GM23248 (cell line): ENCODE results near the gene CCR3. TPM values are rescaled to one million over a fixed set of nuclear protein-coding genes. Genes with fewer than 3 reads are reported as not detected.

Experiments used
- DNase-seq: peaks from one replicate; pipeline ENCODE4 v3.0.0-alpha.2; 2015
- H2AFZ ChIP-seq: fragments of 200-600 bp; sonication (generic); 2 replicates; pipeline ENCODE4 v1.6.1; 2016; ENCODE audit warnings: antibody characterized with exemption
- H3F3A ChIP-seq: fragments of 200-600 bp; sonication (generic); 2 replicates; pipeline ENCODE4 v1.6.1; 2016; ENCODE audit warnings: mild to moderate bottlenecking, antibody characterized with exemption, mixed run types; ENCODE audit not compliant: insufficient read depth
- H3K27ac ChIP-seq: fragments of 200-600 bp; sonication (generic); 2 replicates; pipeline ENCODE4 v1.5.1; 2016; ENCODE audit warnings: mild to moderate bottlenecking
- H3K27me3 ChIP-seq: fragments of 200-600 bp; sonication (generic); replicated peaks from 2 replicates; pipeline ENCODE4 v1.6.1; 2016; ENCODE audit warnings: mild to moderate bottlenecking; ENCODE audit not compliant: insufficient read depth
- H3K36me3 ChIP-seq: fragments of 200-600 bp; sonication (generic); 2 replicates; pipeline ENCODE4 v1.6.1; 2016; ENCODE audit warnings: low read depth, mild to moderate bottlenecking
- H3K4me1 ChIP-seq: fragments of 200-600 bp; sonication (generic); 2 replicates; pipeline ENCODE4 v1.6.1; 2016; ENCODE audit warnings: mild to moderate bottlenecking; ENCODE audit not compliant: insufficient read depth
- H3K4me2 ChIP-seq: fragments of 200-600 bp; sonication (generic); one replicate; pipeline ENCODE4 v1.6.1; 2016; ENCODE audit warnings: mild to moderate bottlenecking; ENCODE audit not compliant: unreplicated experiment
- H3K4me3 ChIP-seq: fragments of 200-600 bp; sonication (generic); 2 replicates; pipeline ENCODE4 v1.5.1; 2016; ENCODE audit warnings: mild to moderate bottlenecking
- H3K79me2 ChIP-seq: fragments of 200-600 bp; sonication (generic); 2 replicates; pipeline ENCODE4 v1.6.1; 2016; ENCODE audit warnings: mild to moderate bottlenecking; ENCODE audit not compliant: insufficient read depth
- H3K9ac ChIP-seq: fragments of 200-600 bp; sonication (generic); 2 replicates; pipeline ENCODE4 v1.6.1; 2016; ENCODE audit warnings: mild to moderate bottlenecking
- H3K9me2 ChIP-seq: fragments of 200-600 bp; sonication (generic); 2 replicates; pipeline ENCODE4 v1.6.1; 2016; ENCODE audit warnings: mixed run types, mild to moderate bottlenecking, moderate library complexity; ENCODE audit not compliant: insufficient read depth
- H3K9me3 ChIP-seq: fragments of 200-600 bp; sonication (generic); one replicate; pipeline ENCODE4 v1.6.1; 2017; ENCODE audit warnings: low read depth
- H4K20me1 ChIP-seq: fragments of 200-600 bp; sonication (generic); 2 replicates; pipeline ENCODE4 v1.6.0; 2016; ENCODE audit not compliant: insufficient read depth
- EZH2 ChIP-seq: fragments of 200-600 bp; sonication (generic); IDR thresholded peaks from 2 replicates; pipeline ENCODE4 v1.6.1; 2018; ENCODE audit warnings: antibody characterized with exemption, mild to moderate bottlenecking; ENCODE audit not compliant: insufficient read depth, poor library complexity, severe bottlenecking
- EZH2phosphoT487 ChIP-seq: fragments of 200-600 bp; sonication (generic); IDR thresholded peaks from 2 replicates; pipeline ENCODE4 v1.6.1; 2018; ENCODE audit warnings: antibody characterized with exemption, moderate library complexity, mild to moderate bottlenecking, low read depth; ENCODE audit not compliant: insufficient read depth
- WGBS, 2 experiments: methylation state at CpG; one replicate each; pipeline ENCODE4 v1.1.6; 2015 to 2017; ENCODE audit warnings: low lambda C conversion rate in 2 of 2, low coverage in 1 of 2; ENCODE audit errors: missing lambda C conversion rate in 2 of 2; 5-methylcytosine and 5-hydroxymethylcytosine counted together
- in situ Hi-C: fragments of 300-500 bp; cut with MboI; formaldehyde crosslinking; loops from 2 replicates; pipeline ENCODE4 v1.15.0; 2020
- polyA plus RNA-seq: library from polyadenylated mRNA; unstranded; fragments of >200 nt; fragmentation: Nextera tagmentation; extraction: Ambion mirVana; gene quantifications from 2 replicates; pipeline ENCODE4 v1.2.1, GENCODE V29; 2016
- total RNA-seq: library from RNA; depleted of rRNA; stranded (reverse); fragments of >200 nt; shearing (Covaris generic); gene quantifications from 2 replicates; pipeline ENCODE4 v1.2.3, GENCODE V29; 2014

Gene CCR3
- total and polyA plus RNA-seq, 2 experiments from 2014 or later, result not detected

GRCh38 chr3:46221938-46222337, 20.3 kb upstream of the CCR3 start:
- in situ Hi-C loops, result no loop called here
- Histone ChIP-seq H2AFZ (no peak overlapping the region), H3K36me3 (no peaks in the 10 kb centered on the region), H4K20me1 (no peaks in the 10 kb centered on the region), H3K4me3 (no peak overlapping the region), H3K9me2 (no peaks in the 10 kb centered on the region), H3K9ac (no peak overlapping the region), H3K79me2 (no peaks in the 10 kb centered on the region), H3F3A (no peaks in the 10 kb centered on the region), H3K27me3 (peaks cover 36% of the 10 kb centered on the region), H3K4me1 (no peaks in the 10 kb centered on the region), H3K9me3 (no peaks in the 10 kb centered on the region), H3K27ac (no peak overlapping the region), H3K4me2 (no peak overlapping the region)
- DNase-seq, result no peak
- WGBS, 2 experiments, result 60 to 71% methylated on average over 1 of the region's 1 CpG
- no peak for TF ChIP-seq EZH2
- TF ChIP-seq EZH2phosphoT487, result no peak

DNA sequence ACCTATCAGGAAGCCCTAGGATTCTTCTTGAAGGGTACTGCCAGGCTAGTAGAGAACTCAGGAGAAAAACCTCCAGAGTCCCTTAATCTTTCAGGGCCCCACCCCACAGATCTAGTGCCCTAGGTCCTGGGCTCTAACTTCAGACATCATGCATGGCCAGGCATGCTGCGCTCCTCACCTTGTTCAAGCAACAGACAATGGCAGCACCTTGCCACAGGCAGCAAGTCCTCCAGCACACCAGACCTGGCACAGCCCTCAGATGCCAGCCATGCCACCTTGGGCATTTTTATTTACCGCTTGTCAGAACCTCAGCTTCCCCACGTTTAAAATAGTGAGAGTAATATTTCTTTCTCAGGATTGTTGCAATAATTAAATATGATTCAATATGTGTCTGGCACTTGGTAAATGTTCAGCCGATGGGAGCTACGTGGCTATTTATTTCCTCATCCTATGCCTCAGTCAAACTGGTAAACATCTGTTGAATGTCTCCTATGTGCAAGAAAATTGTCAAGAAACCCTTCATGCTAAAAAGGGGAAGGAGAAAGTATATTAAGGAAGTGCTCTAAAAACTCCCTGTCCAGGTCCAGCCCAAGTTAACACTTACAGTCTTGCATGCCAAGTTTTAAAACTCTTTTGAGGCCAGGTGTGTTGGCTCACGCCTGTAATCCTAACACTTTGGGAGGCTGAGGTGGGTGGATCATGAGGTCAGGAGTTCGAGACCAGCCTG, 19.7 kb upstream of the CCR3 start:
- no peak overlapping the region for H3K27ac ChIP-seq
- H4K20me1 ChIP-seq, result no peaks in the 10 kb centered on the region
- H3F3A ChIP-seq, result no peaks in the 10 kb centered on the region
- DNase-seq, result no peak
- peaks cover 39% of the 10 kb centered on the region for H3K27me3 ChIP-seq
- no peak overlapping the region for H3K9ac ChIP-seq
- TF ChIP-seq EZH2, result no peak
- TF ChIP-seq EZH2phosphoT487, result no peak
- no peaks in the 10 kb centered on the region for H3K79me2 ChIP-seq
- no peaks in the 10 kb centered on the region for H3K9me3 ChIP-seq
- in situ Hi-C loops, result no loop called here
- H3K4me3 ChIP-seq, result no peak overlapping the region
- no peak overlapping the region for H2AFZ ChIP-seq
- no peaks in the 10 kb centered on the region for H3K9me2 ChIP-seq
- no peaks in the 10 kb centered on the region for H3K36me3 ChIP-seq
- H3K4me1 ChIP-seq, result no peaks in the 10 kb centered on the region
- no peak overlapping the region for H3K4me2 ChIP-seq
- 46 to 48% methylated on average over 7 of the region's 7 CpGs for WGBS, 2 experiments

DNA sequence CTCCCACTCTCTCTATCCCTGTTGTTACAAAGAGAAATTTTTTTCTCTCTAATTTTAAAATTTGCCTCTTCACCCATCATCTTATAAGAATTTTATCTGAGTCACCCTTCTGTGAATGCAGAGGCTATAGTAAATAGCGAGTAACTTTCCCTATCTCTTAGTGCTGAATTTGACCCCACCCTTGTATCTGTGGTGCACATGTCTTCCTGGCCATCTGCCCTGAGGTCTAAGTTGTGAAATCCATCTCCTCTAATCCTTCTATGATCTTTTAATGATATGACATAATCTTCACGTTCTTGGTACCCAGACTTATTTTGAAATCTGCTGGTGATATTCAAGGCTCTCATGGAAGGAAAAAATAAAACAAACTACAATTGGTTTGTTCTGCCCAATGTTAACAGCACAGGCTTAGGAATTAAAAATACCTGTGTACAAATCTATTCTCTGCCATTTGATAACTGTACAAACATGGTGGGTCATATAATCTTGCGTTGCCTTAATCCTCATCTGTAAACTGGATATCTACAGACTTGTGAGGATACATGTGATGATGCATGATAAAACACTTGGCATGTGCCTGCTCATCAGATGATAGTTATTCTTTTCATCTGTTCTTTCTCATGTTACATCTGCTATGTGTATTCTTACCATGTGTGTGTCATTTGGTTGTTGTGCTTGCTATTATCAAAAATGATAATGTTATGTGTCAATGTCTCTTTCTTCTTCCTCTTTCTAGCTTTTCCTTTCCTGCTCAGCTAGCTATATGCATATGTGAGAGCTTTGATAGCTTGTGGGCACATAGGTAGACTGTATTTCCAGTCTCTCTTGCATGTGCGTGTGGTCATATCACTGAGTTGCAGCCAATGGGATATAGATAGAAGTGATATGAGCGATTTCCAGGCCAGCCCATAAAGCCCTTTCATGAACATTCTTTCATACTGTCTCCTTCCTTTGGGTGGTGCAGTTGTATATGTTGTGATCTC, 13.7 kb upstream of the CCR3 start:
- Histone ChIP-seq H3K9ac (no peak overlapping the region), H3K36me3 (no peaks in the 10 kb centered on the region), H3K9me2 (no peaks in the 10 kb centered on the region), H3F3A (no peaks in the 10 kb centered on the region; the same call in 1 of the 2 replicates), H3K79me2 (no peaks in the 10 kb centered on the region), H3K4me2 (peak overlapping the region; percentile 19), H4K20me1 (no peaks in the 10 kb centered on the region), H3K9me3 (no peaks in the 10 kb centered on the region), H3K27me3 (peaks cover 64% of the 10 kb centered on the region), H3K27ac (no peak overlapping the region), H3K4me1 (0 out of 2 replicates have a peak, but pooled peaks cover 2% of the 10 kb centered on the region), H2AFZ (no peak overlapping the region), H3K4me3 (no peak overlapping the region)
- DNase-seq, result peak; percentile 84
- TF ChIP-seq EZH2phosphoT487 (no peak), EZH2 (no peak)
- in situ Hi-C loops, result no loop called here
- 17 to 21% methylated on average over 5 of the region's 5 CpGs for WGBS, 2 experiments

- no peaks in the 10 kb centered on the region for H3K36me3 ChIP-seq
- H4K20me1 ChIP-seq, result no peaks in the 10 kb centered on the region
- H3K4me3 ChIP-seq, result no peak overlapping the region
- H3K4me1 ChIP-seq, result 0 out of 2 replicates have a peak, but pooled peaks cover 2% of the 10 kb centered on the region
- no peak overlapping the region for H3K9ac ChIP-seq
- TF ChIP-seq EZH2phosphoT487 (no peak), EZH2 (no peak)
- DNase-seq, result no peak
- no peak overlapping the region for H3K4me2 ChIP-seq
- WGBS, 2 experiments, result 61 to 62% methylated on average over 5 of the region's 5 CpGs
- no peaks in the 10 kb centered on the region for H3K9me3 ChIP-seq
- no peaks in the 10 kb centered on the region for H3K79me2 ChIP-seq
- H2AFZ ChIP-seq, result no peak overlapping the region
- in situ Hi-C loops, result no loop called here
- H3F3A ChIP-seq, result no peaks in the 10 kb centered on the region; the same call in 1 of the 2 replicates
- peaks cover 48% of the 10 kb centered on the region for H3K27me3 ChIP-seq
- H3K27ac ChIP-seq, result no peak overlapping the region
- no peaks in the 10 kb centered on the region for H3K9me2 ChIP-seq
These were observed 10.9 kb upstream of the CCR3 start for GRCh38 chr3:46231323-46231722.
